HG03571 (cell line): Measurements from ENCODE around the gene MAPK13.
"Not testable (repeated sequence)": the region's sequence is repeated elsewhere in the genome, so short reads cannot be mapped to it uniquely, and the experiment has no call there.

Experiments
- ATAC-seq: cut with Tn5 transposase; IDR thresholded peaks from one replicate; pipeline ENCODE4 v1.9.1; 2021; ENCODE audit not compliant: unreplicated experiment

MAPK13 gene

DNA sequence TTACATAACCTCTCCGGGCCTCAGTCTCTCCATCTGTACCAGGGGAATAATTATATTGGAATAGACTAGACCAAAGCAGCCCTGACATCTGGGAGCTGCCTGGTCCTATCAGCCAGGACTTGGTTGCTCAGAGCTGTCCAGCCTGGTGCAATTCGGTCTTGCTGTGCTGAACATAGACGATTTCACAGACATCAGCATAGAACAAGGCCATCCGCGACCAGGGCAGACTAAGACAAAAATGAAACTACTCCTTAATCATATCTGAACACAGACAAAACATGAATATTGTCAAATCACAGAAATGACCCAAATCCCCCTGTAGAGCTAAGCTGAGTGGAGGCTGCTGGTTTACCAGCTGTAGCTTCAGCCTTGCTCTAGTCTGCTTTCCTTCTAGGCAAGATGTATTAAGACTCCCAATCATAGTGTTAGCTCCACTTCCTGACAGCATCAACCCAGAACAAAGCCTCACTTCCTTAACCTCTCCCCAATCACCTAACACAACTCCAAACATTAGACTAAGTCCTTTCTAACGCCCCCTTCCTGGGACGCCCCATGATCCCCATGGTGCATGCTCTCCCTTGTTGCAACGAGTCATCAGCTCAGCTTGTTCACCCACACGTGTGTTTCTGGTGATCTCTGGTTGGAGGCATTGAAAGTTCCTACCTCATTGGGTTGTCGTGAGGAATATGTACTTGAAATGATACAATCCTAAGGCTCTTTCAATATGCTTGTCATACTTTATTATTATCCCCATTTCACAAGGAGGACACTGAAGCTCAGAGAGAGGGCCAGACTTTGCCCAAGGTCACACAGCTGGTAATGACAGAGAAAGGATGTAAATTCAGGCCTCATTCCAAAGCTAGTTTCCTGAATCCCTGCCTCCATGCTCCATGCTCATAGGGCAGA lies 3.5 kb upstream of the MAPK13 start:
- no peak for ATAC-seq

DNA sequence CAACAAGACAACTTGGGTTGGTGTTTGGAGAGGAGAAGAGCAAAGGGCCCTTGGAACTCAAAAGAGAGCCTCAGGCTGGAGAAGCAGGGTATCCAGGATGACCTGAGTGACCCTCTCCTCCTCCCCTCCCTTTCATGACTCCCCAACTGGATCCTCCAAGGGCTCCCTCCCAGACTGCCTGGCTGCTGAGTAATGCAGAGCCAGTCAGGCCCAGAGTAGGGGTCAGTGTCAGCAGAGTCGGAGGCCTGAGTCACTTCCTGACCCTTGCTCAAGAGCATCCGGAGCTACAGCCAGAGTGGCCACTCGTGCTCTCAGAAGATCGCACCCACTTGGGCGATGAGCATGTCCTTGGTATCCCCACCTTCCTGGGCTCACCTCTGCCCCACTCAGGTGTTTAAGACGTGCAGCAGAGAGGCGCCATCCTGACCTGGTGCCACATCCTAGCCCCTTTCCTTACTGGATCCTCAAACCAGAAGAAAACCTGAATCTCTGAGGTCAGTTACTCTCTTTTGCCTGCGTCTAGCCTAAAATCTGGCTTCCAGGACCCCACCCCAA lies 2.8 kb upstream of the MAPK13 start:
- no peak for ATAC-seq

DNA sequence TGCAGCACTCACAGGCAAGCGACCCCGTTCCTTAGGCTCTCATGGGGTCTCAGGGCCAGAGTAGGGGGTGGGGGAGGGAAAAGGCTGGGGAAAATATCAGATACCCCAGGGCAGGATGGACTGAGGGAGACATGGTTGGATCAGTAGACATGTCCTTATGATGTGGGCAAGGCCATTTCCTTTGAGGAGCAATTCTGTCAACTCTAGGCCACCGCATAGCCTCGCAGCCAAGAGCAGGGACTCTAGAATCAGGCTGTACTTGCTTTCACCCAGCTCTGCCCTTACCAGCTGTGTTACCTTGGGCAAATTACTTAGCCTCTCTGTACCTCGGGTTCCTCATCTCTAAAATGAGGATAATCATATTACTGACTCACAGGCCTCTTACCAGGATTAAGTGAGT lies 2.2 kb upstream of the MAPK13 start:
- ATAC-seq = no peak

DNA sequence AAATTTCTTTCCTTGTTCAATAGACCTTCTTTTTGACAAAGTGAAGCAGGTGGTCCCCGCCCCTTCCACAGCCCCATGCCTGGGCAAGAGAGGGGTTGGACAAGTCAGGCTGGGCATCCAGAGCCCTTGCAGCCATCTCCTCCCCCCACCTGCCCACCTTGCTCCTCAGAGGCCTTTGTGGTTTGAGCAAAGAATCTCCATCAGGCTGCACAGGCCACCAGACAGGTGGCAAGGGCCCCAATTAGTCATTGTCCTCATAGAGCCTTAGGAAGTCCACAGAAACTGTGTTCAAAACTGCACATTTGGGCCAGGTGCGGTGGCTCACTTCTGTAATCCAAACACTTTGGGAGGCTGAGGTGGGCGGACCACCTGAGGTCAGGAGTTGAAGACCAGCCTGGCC lies 1.5 kb upstream of the MAPK13 start:
- ATAC-seq = no peak

DNA sequence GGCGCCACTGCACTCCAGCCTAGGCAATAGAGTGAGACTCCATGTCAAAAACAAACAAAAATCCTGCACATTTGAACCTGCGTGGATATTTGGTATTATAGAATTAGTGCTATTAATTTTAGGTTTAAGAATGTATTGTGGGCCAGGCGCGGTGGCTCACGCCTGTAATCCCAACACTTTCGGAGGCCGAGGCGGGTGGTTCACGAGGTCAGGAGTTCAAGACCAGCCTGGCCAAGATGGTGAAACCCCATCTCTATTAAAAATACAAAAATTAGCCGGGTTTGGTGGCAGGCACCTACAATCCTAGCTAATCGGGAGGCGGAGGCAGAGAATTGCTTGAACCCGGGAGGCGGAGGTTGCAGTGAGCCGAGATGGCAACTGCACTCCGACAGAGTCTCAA lies 979 bp upstream of the MAPK13 start:
- ATAC-seq = not testable (repeated sequence)

DNA sequence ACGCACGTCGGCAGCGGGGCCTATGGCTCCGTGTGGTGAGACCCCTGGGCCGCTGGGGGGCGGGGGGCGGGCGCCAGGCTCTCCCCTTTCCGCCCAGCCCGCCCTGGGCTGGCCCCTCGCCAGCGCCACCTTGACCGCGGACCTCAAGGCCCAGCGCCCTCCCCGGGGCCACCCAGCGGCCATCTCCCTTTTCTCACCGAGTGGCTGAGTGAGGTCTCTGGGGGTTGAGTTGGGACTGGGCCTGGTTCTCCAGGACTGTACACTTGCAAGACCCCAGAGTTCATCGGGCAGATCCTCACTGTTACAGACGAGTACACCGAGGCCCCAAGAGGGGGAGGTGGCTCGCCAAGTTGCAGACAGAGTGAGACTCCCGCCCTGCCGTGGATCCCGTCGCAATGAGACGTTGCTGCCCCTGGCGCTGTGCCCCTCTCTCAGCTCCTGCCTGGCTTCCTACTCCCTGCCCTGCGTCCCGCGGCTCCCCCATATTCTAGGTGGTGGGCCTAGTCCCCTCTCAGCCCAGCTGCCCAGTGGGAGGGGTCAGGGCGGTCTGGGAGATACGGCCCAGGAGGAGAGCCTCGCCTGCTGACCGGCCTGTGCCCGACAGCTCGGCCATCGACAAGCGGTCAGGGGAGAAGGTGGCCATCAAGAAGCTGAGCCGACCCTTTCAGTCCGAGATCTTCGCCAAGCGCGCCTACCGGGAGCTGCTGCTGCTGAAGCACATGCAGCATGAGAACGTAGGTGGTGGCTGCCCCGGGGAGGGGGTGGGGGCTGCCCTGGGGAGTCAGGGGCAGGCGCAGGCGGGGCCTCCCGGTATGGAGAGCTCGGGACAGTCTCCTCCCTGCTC lies 576 bp downstream of the MAPK13 start:
- ATAC-seq = no peak

DNA sequence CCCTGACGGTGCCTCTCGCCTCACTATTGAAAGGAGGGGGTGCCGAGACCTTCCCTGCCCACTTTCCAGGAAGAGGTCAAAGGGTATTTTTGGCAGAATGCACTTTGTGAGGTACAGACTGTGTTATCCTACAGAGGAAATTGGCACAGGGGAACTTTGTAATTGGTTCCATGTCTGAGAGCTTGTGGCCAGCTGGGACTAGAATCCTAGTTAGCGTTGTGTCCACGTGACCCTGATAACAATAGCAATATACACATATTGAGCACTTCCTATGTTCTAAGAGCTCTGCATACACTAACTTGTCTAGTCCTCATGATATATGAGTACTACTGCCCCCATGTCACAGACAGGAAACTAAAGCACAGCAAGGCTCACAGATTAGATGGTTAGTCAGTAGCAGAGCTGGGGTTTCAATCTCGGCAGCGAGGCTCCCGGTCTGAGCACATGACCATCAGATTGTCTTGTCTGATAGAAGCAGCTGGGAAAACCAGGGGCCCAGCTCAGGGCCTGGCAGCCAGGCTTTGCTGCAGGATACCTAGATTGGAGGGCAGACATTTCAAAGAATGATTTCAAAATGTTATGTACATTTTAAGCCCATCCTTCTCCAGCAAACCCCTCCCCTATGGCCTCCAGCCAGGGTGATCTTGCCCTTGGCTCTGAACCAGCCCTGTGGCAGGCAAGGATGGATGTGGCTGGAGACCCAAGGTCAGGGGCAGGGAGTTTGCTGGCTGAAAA lies 1.4 kb downstream of the MAPK13 start:
- peak; percentile 78 for ATAC-seq

DNA sequence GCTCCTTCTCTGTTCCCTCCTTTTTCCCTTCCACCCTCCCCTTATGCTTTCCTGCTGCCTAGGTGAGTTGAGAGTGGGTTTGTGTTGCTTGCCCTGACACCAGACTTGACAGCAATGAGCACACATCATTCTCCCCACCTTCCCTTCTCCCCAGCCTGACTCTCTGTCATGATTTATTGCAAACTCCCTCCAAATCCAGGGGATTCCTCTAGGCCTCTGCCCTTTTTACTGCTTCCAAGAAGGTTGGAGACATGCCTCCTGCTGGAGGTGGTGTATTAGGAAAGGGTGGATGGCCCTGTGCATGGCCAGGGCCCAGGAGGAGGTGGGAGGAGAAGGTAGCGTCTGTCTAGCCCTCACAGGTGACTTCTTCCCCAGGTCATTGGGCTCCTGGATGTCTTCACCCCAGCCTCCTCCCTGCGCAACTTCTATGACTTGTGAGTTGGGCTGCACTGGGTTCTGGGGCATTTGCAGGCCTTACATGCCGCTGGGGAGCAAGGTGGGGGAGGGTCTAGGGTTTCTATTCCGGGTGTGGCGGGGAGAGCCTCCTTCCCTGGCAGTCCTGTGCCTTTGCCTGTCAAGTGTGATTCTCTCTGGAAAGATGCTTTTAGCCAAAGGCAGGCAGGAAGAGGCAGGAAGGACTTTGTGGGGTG lies 2.1 kb downstream of the MAPK13 start:
- no peak for ATAC-seq

DNA sequence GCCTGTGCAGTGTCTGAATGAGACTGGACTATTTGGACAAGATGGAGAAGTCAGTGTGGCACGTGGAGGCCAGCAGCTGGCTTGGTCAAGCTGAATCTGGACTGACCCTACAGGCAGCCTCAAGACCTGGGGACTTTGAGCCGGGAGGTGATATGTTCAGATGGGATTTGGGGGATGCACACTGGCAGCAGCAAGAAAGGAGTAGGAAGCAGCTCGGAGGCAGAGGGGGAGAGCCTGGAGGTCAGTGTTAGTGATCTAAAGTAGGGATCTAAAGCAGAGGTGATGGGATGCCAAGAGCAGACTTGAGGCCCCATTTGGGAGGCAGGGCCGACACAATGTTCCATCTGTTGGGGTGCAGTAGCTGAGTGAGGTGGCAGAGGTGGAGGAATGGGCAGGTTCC lies 2.8 kb downstream of the MAPK13 start:
- no peak for ATAC-seq

DNA sequence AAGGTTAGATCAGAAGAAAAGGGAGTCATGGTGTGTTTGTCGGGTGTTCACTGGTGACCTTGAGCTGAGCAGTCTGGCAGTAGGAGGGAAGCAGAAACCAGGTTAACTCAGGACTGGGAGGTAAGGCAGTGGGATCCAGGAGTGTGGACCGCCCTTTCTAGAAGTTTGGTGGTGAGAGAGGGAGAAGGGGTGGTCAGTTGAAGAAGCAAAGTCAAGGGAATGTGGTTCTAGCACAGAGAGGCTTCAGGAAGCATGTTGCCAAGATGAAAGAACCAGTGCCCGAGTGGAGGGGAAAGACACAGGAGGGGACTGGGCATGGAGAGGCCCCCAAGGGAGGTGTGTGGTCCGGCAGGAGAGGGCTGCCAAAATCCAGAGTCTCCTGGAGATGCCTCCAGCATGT lies 3.6 kb downstream of the MAPK13 start:
- no peak for ATAC-seq

DNA sequence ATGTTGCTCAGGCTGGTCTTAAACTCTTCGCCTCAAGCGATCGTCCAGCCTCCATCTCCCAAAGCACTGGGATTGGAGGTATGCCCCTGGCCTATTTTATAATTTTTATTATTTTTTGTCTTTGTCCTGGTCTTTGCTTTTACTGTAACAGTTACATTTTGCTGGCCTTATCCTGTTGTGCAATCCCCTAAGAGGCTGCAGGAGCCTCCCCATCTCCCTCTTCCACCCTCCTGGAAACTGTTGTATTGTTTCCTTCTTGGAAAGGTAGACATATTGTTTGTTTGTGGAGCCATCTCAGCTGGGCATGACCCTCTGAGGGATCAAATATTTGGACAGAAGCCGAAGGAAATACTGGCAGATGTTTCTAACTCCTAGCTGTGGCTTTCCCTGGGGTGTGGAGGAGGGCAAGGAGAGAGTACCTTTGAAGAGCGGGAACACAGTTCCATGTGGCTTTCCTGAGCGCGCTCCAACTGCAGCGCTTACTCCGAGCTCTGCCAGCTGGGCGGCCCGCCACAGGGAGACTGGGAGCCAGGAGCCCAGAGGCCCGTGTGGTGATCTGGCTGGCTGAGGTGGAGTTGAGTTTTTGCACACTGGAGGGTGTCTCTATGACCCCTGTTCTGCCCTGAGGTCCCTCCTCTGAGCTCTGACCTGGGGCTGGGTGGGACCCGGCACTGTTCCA lies 4.9 kb downstream of the MAPK13 start:
- no peak for ATAC-seq

DNA sequence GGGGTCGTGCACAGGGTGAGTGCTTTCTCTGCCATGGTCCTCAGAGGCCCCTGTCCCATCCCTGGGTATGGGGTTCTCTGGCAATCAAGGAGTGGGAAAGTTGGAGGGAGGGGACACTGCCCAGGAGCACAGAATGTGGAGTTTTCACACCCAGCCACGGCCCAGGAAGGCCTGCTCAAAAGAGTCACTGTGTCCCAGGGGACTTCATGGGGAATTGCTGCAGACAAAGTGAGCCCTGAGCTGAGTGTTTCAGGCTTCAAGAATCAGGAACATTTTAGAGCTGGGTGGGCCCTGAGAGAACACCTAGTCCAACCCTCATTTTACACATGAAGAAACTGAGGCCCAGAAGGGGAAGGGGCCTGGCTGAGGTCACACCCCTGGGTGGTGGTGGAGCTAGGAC lies 5.7 kb downstream of the MAPK13 start:
- no peak for ATAC-seq

DNA sequence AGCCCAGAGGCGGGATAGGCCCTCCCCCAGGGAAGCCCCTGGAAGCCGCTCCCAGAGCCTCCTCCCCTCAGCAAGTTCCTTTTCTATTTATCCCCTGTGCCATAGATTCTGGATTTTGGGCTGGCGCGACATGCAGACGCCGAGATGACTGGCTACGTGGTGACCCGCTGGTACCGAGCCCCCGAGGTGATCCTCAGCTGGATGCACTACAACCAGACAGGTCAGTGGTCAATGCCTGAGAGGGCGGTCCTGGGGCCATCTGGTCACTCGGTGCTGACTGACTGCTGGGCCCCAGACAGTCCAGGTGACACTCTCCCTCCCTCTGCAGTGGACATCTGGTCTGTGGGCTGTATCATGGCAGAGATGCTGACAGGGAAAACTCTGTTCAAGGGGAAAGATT lies 6.2 kb downstream of the MAPK13 start:
- no peak for ATAC-seq

DNA sequence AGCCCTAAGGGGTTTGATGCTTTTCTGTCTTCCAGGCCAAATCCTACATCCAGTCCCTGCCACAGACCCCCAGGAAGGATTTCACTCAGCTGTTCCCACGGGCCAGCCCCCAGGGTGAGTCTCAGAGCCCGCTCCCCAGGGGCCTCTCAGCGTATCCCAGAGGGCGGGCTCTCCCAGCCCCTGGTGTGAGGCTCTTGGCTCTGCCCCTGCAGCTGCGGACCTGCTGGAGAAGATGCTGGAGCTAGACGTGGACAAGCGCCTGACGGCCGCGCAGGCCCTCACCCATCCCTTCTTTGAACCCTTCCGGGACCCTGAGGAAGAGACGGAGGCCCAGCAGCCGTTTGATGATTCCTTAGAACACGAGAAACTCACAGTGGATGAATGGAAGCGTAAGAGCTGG lies 8.4 kb downstream of the MAPK13 start:
- ATAC-seq = no peak

DNA sequence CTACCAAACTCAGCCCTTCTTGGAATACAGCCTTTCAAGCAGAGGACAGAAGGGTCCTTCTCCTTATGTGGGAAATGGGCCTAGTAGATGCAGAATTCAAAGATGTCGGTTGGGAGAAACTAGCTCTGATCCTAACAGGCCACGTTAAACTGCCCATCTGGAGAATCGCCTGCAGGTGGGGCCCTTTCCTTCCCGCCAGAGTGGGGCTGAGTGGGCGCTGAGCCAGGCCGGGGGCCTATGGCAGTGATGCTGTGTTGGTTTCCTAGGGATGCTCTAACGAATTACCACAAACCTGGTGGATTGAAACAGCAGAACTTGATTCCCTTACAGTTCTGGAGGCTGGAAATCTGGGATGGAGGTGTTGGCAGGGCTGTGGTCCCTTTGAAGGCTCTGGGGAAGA lies 9.1 kb downstream of the MAPK13 start:
- no peak for ATAC-seq

DNA sequence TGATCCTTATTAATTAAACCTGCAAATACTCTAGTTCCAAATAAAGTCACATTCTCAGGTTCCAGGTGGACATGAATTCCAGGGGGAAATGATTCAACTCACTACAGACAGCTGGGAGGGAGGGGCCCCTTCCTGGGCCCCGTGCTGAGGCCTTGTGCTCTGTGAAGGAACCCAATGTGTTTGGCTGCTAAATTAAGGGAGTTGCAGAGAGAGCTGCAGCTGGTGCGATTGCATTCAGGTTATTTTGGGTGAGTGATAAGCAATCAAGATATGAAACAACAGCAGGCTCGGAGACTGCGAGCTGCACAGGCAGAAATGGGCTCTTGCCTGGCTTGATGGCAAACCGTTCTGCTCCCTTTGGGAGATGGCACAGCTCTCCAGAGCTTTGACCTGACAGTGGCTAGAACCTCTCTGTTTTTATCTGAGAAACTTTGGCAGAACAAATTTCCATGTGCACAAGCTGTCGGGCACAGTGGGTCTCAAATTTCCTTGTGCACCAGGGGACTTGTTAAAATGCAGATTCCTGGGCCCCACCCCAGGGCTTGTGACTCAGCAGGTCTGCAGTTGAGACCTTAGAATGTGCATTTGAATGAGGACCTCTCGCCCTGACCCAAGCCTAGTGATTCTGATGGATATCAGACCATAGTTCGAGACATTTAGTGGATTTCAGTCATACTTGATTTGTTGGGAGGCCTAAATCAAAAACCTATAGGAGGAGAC lies 9.8 kb downstream of the MAPK13 start:
- ATAC-seq = no peak

DNA sequence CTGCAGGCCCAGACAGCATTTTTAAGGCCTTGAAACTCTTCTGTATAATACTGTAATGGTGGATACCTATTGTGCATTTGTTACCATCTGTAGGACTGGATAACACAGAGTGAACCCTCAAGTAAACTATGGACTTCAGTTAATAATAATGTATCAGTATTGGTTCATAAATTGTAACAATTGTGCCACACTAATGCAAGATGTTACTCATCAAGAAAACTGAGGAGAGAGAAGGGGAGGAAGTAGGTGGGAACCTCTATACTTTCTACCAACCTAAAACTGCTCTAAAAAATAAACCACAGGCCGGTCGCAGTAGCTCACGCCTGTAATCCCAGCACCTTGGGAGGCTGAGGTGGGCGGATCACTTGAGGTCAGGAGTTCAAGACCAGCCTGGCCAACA lies 10.8 kb downstream of the MAPK13 start:
- no peak for ATAC-seq

DNA sequence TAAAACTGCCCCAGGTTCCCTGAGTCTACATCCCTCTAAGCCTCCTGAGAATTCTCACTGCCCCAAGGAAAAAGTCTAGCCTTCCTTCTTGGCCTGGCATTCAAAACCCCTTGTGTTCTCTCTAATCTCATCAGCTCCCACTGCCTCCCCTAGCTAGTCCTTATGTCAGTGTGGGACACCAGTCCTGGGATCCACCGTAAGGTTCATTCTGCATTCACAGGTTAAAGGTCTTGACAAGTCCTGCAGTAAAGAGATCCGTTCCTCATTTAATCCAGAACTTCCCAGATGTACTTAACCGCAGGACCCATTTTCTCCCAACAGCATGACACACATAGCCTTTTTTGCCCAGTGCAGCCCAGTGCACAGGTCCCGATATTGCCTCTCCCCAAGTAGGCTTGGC lies 11.6 kb downstream of the MAPK13 start:
- no peak for ATAC-seq
